GM10248 (cell line): Measurements from ENCODE around the gene RAB7B.
"Not testable (repeated sequence)": the region's sequence is repeated elsewhere in the genome, so short reads cannot be mapped to it uniquely, and the experiment has no call there.

Experiments used
- CTCF ChIA-PET: fragments of 300-600 bp; sonication (Branson Sonifier 250); formaldehyde crosslinking; extraction: SDS; loops from one replicate; lab custom pipeline; 2021; ENCODE audit warnings: antibody characterized with exemption; lab: Yijun Ruan, JAX
- POLR2A ChIA-PET: fragments of 350-650 bp; sonication (Branson Sonifier 250); formaldehyde crosslinking; extraction: SDS; loops from one replicate; lab custom pipeline; 2020; ENCODE audit warnings: antibody characterized with exemption; lab: Yijun Ruan, JAX
- DNase-seq: peaks from one replicate; pipeline ENCODE4 v3.0.0; 2012; ENCODE audit errors: extremely low spot score
- TF ChIP-seq, protein P1 (sequence below): IDR thresholded peaks from 2 replicates; pipeline ENCODE4 v1.5.1; 2012; ENCODE audit warnings: mild to moderate bottlenecking, low read depth; ENCODE audit errors: extremely low read depth, missing control alignments, control extremely low read depth

RAB7B gene

DNA sequence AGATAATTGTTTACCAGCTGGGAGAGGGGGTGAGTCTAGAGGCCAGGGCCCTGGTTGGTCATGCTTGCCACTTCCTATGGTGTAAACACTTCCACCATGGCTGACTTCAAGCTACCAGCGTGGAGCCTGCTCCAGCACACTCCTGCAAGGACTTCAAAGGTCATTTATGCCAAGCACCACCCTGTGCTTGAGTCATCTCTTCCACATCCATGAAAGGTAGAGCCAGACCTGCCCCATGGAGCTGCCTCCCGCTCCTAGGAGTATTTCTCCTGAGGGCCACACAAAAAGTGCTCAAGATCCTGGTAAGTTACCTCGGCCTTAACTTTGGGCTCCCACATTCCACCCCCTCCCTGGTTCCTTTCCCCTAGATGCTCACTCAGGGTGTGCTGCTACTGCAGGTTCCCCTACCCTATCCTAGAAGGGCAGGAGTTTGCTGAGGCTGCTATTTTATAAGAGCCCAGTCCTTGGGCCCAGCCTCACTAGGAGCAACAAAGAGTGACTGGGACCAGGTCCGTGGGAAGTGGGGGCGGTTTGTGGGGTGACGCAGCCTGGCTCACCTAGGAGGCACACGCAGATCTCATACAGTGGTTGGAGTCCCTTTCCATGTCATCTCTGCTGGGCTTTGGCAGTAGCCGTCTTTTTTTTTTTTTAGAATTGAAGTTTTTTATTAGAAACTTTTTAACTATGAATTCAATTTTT is 2.4 kb downstream of the RAB7B start:
- DNase-seq, result no peak
- ChIA-PET CTCF (interaction anchor here (1.2 to 6.0 kb wide), 6 partner anchors 10 to 209 kb away, joined by 3 to 41 read pairs (median 6); no protein-coding TSS in a partner anchor), POLR2A (no interaction called here)
- TF ChIP-seq, protein P1, sequence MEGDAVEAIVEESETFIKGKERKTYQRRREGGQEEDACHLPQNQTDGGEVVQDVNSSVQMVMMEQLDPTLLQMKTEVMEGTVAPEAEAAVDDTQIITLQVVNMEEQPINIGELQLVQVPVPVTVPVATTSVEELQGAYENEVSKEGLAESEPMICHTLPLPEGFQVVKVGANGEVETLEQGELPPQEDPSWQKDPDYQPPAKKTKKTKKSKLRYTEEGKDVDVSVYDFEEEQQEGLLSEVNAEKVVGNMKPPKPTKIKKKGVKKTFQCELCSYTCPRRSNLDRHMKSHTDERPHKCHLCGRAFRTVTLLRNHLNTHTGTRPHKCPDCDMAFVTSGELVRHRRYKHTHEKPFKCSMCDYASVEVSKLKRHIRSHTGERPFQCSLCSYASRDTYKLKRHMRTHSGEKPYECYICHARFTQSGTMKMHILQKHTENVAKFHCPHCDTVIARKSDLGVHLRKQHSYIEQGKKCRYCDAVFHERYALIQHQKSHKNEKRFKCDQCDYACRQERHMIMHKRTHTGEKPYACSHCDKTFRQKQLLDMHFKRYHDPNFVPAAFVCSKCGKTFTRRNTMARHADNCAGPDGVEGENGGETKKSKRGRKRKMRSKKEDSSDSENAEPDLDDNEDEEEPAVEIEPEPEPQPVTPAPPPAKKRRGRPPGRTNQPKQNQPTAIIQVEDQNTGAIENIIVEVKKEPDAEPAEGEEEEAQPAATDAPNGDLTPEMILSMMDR, result no peak

DNA sequence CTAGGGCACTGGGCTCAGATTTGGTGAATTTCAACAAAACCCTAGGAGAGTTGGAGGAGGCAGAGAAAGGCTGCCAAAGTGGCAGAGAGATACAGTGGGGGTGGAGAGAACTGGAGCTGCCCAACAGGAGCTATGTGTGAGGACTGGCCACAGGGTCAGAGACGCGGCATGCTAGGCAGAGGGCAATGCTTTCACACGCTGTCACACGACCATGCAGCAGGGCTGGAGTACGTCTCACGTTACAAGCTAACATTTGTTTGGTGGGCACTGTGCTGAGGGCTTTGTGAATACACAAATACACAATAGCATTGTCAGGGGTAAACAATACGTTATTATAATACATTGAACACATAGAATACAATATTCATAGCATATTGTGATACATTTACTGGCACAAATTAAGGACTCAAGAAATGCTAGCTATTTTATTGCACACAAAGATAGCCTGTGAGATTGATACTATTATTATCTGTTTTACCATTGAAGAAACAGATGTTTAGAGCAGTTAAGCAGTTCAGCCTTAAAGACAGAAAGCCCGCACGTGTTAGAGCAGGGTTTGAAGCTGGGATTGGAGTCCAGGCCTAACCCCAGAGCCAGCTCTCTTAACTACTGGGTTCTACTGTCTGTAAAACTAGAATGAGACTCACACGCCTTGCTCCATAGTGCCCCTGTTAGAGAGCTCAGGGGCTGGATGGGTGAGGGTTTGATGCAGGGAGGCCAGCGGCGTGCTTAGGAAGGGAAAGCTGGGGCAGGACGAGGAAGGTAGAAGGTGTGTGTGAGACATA is 4.5 kb downstream of the RAB7B start:
- ChIA-PET POLR2A (no interaction called here), CTCF (interaction anchor here (1.0 to 6.0 kb wide), 9 partner anchors 13 to 129 kb away, joined by 3 to 41 read pairs (median 6); no protein-coding TSS in a partner anchor)
- TF ChIP-seq, protein P1, result no peak
- no peak for DNase-seq

DNA sequence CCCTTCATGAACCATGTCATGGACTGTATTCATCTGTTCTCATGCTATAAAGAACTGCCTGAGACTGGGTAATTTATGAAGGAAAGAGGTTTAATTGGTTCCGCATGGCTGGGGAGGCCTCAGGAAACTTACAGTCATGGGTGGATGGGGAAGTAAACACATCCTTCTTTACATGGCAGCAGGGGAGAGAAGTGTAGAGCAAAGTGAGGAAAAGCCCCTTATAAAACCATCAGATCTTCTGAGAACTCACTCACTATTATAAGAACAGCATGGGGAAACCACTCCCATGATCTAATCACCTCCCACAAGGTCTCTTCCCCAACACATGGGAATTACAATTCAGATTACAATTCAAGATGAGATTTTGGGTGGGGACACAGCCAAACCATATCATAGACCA is 6.6 kb downstream of the RAB7B start:
- CTCF ChIA-PET, result interaction anchor here (0.9 to 6.0 kb wide), 3 partner anchors 18 to 338 kb away, joined by 3 to 41 read pairs (median 4); no protein-coding TSS in a partner anchor

GRCh38 chr1:205994346-205994745 is 8.8 kb downstream of the RAB7B start:
- ChIA-PET POLR2A (no interaction called here), CTCF (interaction anchor here (0.5 to 5.7 kb wide), 7 partner anchors 9 to 337 kb away, joined by 3 to 53 read pairs (median 4); no protein-coding TSS in a partner anchor)
- DNase-seq, result no peak
- TF ChIP-seq, protein P1, result no peak

More for the DNA sequence above, 6.6 kb downstream of the RAB7B start:
- POLR2A ChIA-PET, DNase-seq: not testable (repeated sequence)

DNA sequence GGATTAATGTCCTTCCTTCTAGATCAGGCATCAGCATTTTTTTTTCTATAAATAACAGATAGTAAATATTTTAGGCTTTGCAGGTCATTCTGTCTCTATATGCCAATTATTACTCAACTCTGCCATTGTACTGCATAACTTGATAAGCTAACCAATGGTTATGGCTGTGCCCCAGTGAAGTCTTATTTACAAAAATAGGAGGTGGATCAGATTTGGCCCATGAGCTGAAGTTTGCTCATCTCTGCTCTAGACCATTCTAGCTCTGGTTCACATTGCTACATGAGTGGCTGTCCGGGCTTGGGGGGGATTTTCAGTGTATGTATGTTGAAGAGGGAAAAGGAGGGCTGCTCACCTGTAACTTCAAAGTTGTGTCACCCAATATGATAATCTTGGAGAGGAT is 10.1 kb downstream of the RAB7B start:
- POLR2A ChIA-PET, result no interaction called here
- DNase-seq, result no peak
- CTCF ChIA-PET, result interaction anchor here (1.0 to 5.7 kb wide), 8 partner anchors 9 to 202 kb away, joined by 3 to 53 read pairs (median 4); partner anchors contain the start of gene RAB7B
- TF ChIP-seq, protein P1, result no peak

DNA sequence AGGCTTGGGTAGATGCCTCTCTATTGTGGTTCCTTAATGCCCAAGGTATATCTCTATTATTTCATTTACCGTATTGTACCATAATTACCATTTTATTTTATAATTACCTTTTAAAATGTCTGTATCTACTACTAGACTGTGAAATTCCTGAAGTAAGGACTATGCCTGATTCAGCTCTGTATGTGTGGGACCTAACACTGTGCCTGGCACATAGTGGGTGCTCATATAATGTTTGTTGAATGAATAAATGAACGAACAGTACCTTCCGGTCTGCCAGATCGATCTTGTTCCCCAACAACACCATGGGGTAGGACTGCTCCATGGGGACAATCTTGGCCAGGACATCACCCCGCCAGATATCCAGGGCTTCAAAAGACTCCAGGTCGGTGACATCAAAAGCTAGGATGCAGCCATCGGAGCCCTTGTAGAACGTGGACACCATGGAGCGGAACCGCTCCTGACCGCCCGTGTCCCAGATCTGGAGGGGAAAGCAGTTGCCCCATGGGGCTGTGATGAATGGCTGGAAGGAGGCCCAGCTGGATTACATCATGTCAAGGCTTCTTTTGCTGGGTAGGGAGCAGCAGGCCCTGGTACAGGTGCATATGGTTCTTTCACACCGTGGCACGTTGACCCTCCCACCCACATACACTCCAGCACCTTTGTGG is 10.8 kb downstream of the RAB7B start:
- ChIA-PET POLR2A (no interaction called here), CTCF (interaction anchor here (1.0 to 5.7 kb wide), 10 partner anchors 8 to 201 kb away, joined by 3 to 53 read pairs (median 4); partner anchors contain the start of gene RAB7B)
- TF ChIP-seq, protein P1, result no peak

More for the DNA sequence above, 10.8 kb downstream of the RAB7B start:
- DNase-seq, result no peak
